Dermis microvascular lymphatic vessel endothelial cell (primary cell): Measurements from ENCODE around the gene MAD1L1. TPM values are rescaled to one million over a fixed set of nuclear protein-coding genes. Genes with fewer than 3 reads are reported as not detected.

Experiments used
- DNase-seq, 2 donors: peaks; one replicate each; pipeline versions ENCODE4 v3.0.0 to v3.0.0-alpha.2; 2010; ENCODE audit warnings: low read depth in 2 of 2
- total RNA-seq: library from RNA; depleted of rRNA; stranded (reverse); fragments of >200 nt; gene quantifications from 2 replicates; pipeline ENCODE4 v1.2.1, GENCODE V29; 2014

The MAD1L1 gene
- total RNA-seq, 1 donor from 2014 or later, result 41.1 TPM

GRCh38 chr7:2033586-2034135, 199.1 kb downstream of the MAD1L1 start:
- no peak for DNase-seq

- no peak for DNase-seq
Observed at GRCh38 chr7:2032876-2033407, 199.8 kb downstream of the MAD1L1 start.

- no peak for DNase-seq
Observed at GRCh38 chr7:2032030-2032875, 200.5 kb downstream of the MAD1L1 start.

- DNase-seq, result no peak
Observed at GRCh38 chr7:2031451-2031845, 201.3 kb downstream of the MAD1L1 start.

- no peak for DNase-seq
Observed at GRCh38 chr7:2030475-2031450, 202.0 kb downstream of the MAD1L1 start.

GRCh38 chr7:2029936-2030335, 202.8 kb downstream of the MAD1L1 start:
- DNase-seq, result no peak

GRCh38 chr7:2029211-2029905, 203.4 kb downstream of the MAD1L1 start:
- no peak for DNase-seq

- no peak for DNase-seq
Observed at GRCh38 chr7:2028733-2029132, 204.0 kb downstream of the MAD1L1 start.

GRCh38 chr7:2025188-2025587, 207.6 kb downstream of the MAD1L1 start:
- no peak for DNase-seq

GRCh38 chr7:2024567-2024918, 208.2 kb downstream of the MAD1L1 start:
- DNase-seq, result no peak

- peak; percentile 15 to 27 for DNase-seq
Observed at GRCh38 chr7:2023877-2024566, 208.7 kb downstream of the MAD1L1 start.

GRCh38 chr7:2022737-2023250, 210.0 kb downstream of the MAD1L1 start:
- no peak for DNase-seq

GRCh38 chr7:2022021-2022409, 210.7 kb downstream of the MAD1L1 start:
- DNase-seq, result no peak

GRCh38 chr7:2019711-2020511, 212.8 kb downstream of the MAD1L1 start:
- DNase-seq, result peak in 1 of 2 donors; percentile 8

GRCh38 chr7:2019461-2019710, 213.4 kb downstream of the MAD1L1 start:
- no peak for DNase-seq

- peak in 1 of 2 donors; percentile 20 for DNase-seq
Observed at GRCh38 chr7:2018569-2019460, 213.9 kb downstream of the MAD1L1 start.

- no peak for DNase-seq
Observed at GRCh38 chr7:2017914-2018568, 214.7 kb downstream of the MAD1L1 start.

GRCh38 chr7:2017481-2017891, 215.3 kb downstream of the MAD1L1 start:
- DNase-seq, result no peak
